Kidney capillary endothelial cell (primary cell): Measurements from ENCODE around the gene ARHGEF25.
"Not testable (repeated sequence)": the region's sequence is repeated elsewhere in the genome, so short reads cannot be mapped to it uniquely, and the experiment has no call there.

Experiments used
- DNase-seq: peaks from one replicate; pipeline ENCODE4 v3.0.0-alpha.2; 2018; ENCODE audit warnings: low spot score

Gene ARHGEF25

DNA sequence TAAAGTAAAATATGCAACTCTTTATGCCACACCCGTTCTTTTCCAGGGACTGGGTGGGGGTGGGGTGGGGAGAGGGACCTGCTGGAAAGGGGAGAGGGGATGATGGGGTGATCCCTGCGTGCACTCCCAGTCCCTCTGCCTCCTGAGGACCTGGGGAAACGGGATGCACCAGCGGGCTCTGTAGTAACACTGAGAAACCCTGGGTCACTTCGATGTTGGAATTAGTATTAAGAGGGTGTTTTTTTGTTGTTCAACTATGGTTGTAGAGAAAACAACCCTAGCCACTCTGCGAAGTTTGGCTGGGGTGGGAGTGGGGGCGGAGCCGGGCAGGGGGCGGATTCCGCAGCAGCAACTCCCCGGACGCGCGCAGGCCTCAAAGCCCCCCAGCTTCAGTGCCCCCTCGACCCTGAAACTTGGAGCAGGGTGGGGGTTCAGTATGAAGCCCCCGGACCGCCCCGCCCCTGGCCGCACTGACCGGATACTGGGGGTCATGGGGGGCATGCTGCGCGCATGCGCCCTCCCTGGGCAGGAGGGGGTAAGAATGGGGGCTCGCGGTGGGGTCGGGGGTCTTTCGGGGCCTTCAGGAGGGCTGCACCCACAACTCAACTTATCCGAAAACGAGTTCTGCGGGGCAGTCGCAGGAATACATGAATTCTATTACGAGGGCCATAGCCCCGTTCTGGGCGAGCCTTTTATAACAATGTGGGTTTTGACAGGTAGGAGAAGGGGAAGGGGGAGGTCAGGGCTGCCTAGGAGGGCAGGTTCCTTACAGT is 1.3 kb upstream of the ARHGEF25 start:
- no peak for DNase-seq

DNA sequence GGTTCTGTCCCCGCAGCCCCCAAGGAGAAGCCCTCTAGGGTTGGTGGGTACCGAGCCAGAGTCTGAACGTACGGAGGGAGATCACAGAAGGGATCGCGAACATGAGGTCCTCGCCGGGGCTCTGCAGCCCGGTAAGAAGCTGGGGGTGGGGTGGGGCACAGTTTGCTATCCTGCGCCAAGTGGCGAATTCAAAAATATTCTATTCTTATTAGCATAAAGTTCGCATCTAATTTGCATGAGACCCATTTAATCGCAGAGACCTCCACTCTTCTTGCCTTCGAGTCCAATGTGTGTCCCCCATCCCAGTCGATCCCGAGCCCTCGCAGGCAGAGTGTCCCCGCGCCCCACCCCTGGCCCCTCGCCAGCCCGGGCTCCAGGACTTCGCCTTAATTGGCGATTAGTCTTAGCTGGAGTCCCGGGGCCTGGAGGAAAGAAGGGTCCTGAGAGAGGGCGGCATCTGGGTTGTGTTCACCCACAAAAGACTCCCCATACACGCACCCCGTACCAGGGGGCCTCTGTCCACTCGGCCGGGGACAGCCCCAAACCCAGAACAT is 604 bp upstream of the ARHGEF25 start:
- DNase-seq: no peak

GRCh38 chr12:57611827-57612710 is 834 bp downstream of the ARHGEF25 start:
- no peak for DNase-seq

DNA sequence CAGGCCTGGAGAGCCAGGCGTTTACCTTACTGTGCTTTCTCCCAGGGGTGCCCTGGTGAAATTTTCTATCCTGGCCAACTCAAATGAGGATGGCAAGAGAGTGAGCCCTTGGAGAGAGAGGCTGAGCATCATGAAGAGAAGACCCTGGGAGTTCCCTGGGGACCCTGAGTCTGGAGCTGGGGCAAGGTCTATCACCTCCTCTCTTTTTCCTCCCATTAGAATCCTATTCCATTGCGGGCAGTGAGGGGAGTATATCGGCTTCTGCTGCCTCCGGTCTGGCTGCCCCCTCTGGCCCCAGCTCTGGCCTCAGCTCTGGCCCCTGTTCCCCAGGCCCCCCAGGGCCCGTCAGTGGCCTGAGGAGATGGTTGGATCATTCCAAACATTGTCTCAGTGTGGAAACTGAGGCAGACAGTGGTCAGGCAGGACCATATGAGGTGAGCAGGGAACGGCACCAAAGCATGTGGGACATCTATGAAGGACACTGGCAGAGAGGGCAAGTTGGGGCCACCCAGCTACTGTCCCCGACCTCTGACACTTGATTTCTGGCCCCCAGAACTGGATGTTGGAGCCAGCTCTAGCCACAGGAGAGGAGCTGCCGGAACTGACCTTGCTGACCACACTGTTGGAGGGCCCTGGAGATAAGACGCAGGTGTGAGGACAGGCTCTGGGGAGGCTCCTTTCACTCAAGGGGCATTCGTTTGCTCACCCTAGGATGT is 1.6 kb downstream of the ARHGEF25 start:
- no peak for DNase-seq

GRCh38 chr12:57613427-57614109 is 2.3 kb downstream of the ARHGEF25 start:
- DNase-seq: no peak

DNA sequence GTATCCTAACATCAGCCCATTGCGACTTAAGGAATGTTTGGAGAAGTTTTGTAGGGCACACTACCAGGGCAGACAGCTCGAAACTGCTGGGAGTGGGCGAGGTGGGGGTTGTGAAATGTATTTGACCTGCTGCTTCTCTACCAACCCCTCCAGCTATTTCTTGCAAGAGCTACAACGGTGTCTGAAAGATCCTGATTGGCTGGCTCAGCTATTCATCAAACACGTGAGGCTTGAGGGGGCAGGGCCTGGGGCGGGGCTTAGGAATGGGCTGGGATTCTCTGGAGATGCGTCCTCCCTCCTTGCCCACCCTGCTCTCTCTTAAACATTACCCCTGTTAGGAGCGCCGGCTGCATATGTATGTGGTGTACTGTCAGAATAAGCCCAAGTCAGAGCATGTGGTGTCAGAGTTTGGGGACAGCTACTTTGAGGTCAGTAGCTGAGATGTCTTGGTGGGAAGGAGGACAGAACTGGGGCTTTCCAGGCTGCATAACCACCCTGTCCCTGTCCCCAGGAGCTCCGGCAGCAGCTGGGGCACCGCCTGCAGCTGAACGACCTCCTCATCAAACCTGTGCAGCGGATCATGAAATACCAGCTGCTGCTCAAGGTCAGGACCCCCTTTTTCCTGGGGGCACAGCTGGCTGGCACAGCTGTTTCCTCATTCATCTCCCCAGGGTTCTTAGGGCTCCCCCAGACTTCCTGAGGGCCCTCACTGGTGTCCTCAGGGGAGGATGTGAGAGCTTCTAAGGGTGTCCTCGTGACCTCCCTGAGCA is 3.1 kb downstream of the ARHGEF25 start:
- DNase-seq: no peak

GRCh38 chr12:57614948-57615500 is 3.8 kb downstream of the ARHGEF25 start:
- no peak for DNase-seq

GRCh38 chr12:57615637-57616036 is 4.4 kb downstream of the ARHGEF25 start:
- no peak for DNase-seq

- no peak for DNase-seq
Measured at GRCh38 chr12:57616383-57617101, 5.3 kb downstream of the ARHGEF25 start.

DNA sequence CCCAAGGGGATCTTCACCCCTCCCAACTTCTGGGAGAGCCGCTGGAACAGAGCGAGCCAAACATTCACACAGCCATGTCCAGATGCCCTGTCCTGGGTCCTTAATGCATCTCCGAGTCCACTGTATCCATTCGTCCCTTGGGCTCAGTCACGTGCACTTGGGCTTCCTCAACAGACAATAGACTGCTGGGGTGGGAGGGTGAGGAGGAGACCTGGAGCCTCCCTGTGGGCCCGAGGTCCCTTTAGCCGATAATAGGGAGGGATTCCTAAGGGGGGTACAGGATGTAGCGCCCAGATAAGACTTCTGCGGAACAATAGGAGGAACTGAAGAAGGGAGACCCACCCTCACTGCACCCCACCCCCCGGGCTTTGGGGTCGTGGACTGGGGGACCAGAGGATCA is 6.7 kb downstream of the ARHGEF25 start:
- no peak for DNase-seq

DNA sequence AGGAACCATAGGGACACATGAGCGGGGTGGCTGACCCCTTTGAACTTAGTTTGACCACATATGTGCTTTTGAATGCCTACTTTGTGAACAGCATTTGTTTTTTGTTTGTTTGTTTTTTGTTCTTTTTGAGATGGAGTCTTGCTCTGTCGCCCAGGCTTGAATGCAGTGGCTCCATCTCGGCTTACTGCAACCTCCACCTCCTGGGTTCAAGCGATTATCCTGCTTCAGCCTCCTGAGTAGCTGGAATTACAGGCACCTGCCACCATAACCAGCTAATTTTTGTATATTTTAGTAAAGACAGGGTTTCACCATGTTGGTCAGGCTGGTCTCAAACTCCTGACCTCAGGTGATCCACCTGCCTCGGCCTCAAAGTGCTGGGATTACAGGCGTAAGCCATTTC is 7.2 kb downstream of the ARHGEF25 start:
- DNase-seq: not testable (repeated sequence)

GRCh38 chr12:57618966-57619433 is 7.8 kb downstream of the ARHGEF25 start:
- no peak for DNase-seq

DNA sequence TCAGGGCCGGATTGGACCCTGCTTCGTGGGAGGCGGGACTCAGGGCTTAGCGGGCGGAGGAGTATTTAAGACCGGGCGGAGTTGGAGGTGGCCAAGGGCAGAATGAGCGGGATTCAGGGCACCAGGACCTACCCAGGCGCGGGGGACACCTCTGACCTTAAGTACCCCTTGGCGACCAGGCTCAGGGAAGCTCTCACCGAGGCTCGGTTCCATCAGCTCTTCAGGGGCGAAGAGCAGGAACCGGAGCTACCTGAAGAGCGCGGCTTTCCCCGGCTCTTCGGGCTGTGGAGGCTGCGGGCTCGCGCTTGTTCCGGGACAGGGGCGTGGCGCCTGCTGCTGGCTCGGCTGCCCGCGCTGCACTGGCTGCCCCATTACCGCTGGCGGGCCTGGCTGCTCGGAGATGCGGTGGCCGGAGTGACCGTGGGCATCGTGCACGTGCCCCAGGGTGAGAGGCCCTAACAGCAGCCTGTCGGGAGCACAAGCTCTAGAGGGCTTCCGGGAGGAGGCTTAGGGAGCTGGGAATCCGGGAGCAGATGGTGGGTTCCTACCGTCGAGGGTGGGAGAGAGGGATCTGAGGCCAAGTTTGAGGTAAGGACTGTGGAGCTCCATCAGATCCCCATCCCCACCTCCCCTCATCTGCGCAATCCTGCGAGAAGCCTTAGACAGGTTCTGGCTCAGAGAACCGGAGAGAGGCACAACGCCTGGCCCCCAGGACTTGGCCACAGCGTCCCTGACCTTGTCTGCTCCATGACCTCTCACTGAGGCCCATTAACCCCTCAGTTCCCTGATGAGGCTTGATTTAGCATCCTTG is 8.4 kb downstream of the ARHGEF25 start:
- DNase-seq: no peak

- no peak for DNase-seq
Measured at GRCh38 chr12:57620245-57620935, 9.2 kb downstream of the ARHGEF25 start.

DNA sequence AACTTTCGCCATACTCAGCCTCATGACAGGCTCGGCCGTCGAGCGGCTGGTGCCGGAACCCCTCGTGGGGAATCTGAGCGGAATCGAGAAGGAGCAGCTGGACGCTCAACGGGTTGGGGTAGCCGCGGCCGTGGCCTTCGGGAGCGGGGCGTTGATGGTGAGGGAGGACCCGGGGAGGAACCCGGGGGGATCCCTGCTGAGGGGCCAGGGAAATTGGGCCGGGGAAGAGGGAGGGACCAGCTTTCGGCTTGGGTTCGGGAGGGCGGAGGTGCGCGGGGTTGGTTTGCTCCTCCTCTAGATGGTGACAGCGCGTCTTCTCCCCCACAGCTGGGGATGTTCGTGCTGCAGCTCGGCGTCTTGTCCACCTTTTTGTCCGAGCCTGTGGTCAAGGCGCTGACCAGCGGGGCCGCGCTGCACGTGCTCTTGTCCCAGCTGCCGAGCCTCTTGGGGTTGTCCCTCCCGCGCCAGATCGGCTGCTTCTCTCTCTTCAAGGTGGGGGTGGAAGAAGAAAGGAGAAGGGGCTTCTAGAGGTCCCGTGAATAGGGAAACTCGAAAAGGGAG is 9.8 kb downstream of the ARHGEF25 start:
- no peak for DNase-seq

DNA sequence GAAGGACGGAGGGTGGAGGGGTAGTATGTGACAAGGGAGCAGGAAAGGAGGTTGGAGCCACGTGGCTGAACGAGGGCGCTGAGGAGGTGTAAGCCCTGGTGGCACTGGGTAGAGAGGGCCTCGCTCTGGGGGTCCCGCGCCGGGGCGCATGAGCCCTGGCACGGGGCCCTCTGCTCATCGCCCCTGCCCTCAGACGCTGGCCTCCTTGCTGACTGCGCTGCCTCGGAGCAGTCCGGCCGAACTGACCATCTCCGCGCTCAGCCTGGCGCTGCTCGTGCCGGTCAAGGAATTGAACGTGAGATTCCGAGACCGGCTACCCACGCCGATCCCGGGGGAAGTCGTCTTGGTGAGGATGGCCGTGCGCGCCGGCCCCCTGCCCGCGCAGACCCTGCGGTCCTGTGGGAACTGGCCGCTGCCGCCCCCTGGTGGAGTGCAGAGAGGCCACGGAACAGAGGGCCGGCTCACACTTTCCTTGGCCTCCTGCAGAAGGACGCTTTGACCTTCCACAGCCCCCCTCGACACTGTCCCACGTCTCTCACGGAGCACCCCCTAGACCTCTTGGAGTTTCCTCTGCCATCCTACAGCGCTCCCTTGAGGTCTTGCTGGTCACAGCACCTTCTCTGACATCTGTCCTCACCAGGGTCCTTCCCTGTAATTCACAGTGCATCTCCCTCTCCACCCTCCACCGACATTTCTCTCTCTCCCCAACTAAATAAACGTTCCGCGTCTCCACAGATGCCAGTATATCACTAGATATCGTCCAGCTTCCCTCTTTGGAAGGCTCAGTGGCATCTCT is 10.5 kb downstream of the ARHGEF25 start:
- DNase-seq: no peak
